Measurements from ENCODE around the gene CCNB1IP1. TPM values are rescaled to one million over a fixed set of nuclear protein-coding genes. Genes with fewer than 3 reads are reported as not detected.

The CCNB1IP1 gene
- total RNA-seq, result 66.4 TPM

GRCh38 chr14:20332788-20333493, at the start of gene CCNB1IP1:
TSS of gene CCNB1IP1 (minus strand) at chr14:20333279. CDS start at chr14:20316523, 16,756 bp downstream.

GRCh38 chr14:20343092-20343861, 10.2 kb upstream of the CCNB1IP1 start, which contains the start of gene PARP2:
TSS of gene PARP2 (plus strand) at chr14:20343635. CDS start at chr14:20343642, 7 bp downstream.

GRCh38 chr14:20305265-20306078, 27.6 kb downstream of the CCNB1IP1 start, which contains the start of gene TTC5:
TSS of gene TTC5 (minus strand) at chr14:20305951. CDS start at chr14:20305937, 14 bp downstream.

Small RNAs within 50 kb of the gene (small RNA-seq; reads per million reads assigned to genes)
- gene SNORA79B, result 0.36 reads per million, percentile 34 among the genes with 10 or more reads in this experiment
- 315 reads per million, percentile 98 among the genes with 10 or more reads in this experiment for gene SNORD126

Other genes starting within 250 kb of the CCNB1IP1 start
- gene OR4K17, start 222.5 kb downstream of the CCNB1IP1 start, total RNA-seq, result not detected
- gene OR4N5, start 194.5 kb downstream of the CCNB1IP1 start, total RNA-seq, result not detected
- not detected for gene OR11G2, start 142.4 kb downstream of the CCNB1IP1 start, total RNA-seq
- not detected for gene OR11H6, start 109.6 kb downstream of the CCNB1IP1 start, total RNA-seq
- not detected for gene OR11H7, start 104.3 kb downstream of the CCNB1IP1 start, total RNA-seq
- not detected for gene OR11H4, start 94.0 kb downstream of the CCNB1IP1 start, total RNA-seq
- gene TTC5, start 27.3 kb downstream of the CCNB1IP1 start, total RNA-seq, result 33.4 TPM
- gene PARP2, start 10.4 kb upstream of the CCNB1IP1 start, total RNA-seq, result 22.1 TPM
- gene TEP1, start 80.2 kb upstream of the CCNB1IP1 start, total RNA-seq, result 8.8 TPM
- 0.23 TPM for gene KLHL33, start 102.9 kb upstream of the CCNB1IP1 start, total RNA-seq
- 32.8 TPM for gene OSGEP, start 121.5 kb upstream of the CCNB1IP1 start, total RNA-seq
- gene APEX1, start 121.9 kb upstream of the CCNB1IP1 start, total RNA-seq, result 53.3 TPM
- 29.5 TPM for gene PIP4P1, start 128.2 kb upstream of the CCNB1IP1 start, total RNA-seq
- gene PNP, start 136.1 kb upstream of the CCNB1IP1 start, total RNA-seq, result 12.7 TPM
- gene RNASE10, start 172.3 kb upstream of the CCNB1IP1 start, total RNA-seq, result not detected
- gene RNASE9, start 227.8 kb upstream of the CCNB1IP1 start, total RNA-seq, result not detected